SK-N-SH (cell line): Measurements from ENCODE around the gene CCDC30.

Experiments used
- EP300 ChIP-seq, 2 experiments: IDR thresholded peaks; 2 replicates each; pipeline versions ENCODE4 v1.4.0 to v1.6.1; 2012; ENCODE audit warnings: borderline replicate concordance in 1 of 2, low read depth in 1 of 2, low read length in 1 of 2
- FOXM1 ChIP-seq: IDR thresholded peaks from 2 replicates; pipeline ENCODE4 v1.4.0; 2012; ENCODE audit warnings: low read depth, mild to moderate bottlenecking
- JUND ChIP-seq: IDR thresholded peaks from 2 replicates; pipeline ENCODE4 v1.4.0; 2012
- POLR2AphosphoS5 ChIP-seq: IDR thresholded peaks from 2 replicates; pipeline ENCODE4 v1.6.1; 2012; ENCODE audit warnings: low read depth, low read length
- TCF12 ChIP-seq: IDR thresholded peaks from 2 replicates; pipeline ENCODE4 v1.4.0; 2012
- TF ChIP-seq, protein P1 (sequence below): IDR thresholded peaks from 2 replicates; pipeline ENCODE4 v1.6.1; 2012; ENCODE audit warnings: mild to moderate bottlenecking, low read depth, low read length, moderate library complexity
- TF ChIP-seq, protein P2 (sequence below): fragments of 150-350 bp; IDR thresholded peaks from 2 replicates; pipeline ENCODE4 v1.6.1; 2017; ENCODE audit warnings: antibody characterized with exemption, low read length, low read depth, borderline replicate concordance
- TF ChIP-seq, protein P3 (sequence below): fragments of 200-600 bp; sonication (generic); IDR thresholded peaks from 2 replicates; pipeline ENCODE4 v1.6.1; 2017; ENCODE audit warnings: antibody characterized with exemption, mild to moderate bottlenecking, moderate library complexity
- TF ChIP-seq, protein P4 (sequence below): IDR thresholded peaks from 2 replicates; pipeline ENCODE4; 2012

DNA sequence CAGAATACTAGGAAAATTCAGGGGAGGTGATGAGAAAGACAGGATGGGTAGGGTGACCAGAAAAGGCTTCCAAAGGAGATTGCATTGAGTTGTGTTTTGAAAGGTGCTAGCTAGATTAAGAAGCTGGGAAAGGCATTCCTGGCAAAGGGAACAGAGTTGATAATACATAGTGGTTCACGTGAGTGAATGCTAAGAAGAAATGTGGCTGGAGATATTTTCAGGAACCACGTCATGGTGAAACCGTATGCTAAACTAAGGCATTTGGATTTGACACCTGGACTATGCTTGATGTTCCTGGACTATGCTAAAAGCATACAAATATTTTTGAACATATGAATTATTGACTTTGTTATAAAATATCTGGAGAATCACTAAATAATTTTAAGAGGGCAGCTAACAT lies 14.7 kb downstream of the CCDC30 start:
- TF ChIP-seq POLR2AphosphoS5 = no peak
- TF ChIP-seq, protein P1, sequence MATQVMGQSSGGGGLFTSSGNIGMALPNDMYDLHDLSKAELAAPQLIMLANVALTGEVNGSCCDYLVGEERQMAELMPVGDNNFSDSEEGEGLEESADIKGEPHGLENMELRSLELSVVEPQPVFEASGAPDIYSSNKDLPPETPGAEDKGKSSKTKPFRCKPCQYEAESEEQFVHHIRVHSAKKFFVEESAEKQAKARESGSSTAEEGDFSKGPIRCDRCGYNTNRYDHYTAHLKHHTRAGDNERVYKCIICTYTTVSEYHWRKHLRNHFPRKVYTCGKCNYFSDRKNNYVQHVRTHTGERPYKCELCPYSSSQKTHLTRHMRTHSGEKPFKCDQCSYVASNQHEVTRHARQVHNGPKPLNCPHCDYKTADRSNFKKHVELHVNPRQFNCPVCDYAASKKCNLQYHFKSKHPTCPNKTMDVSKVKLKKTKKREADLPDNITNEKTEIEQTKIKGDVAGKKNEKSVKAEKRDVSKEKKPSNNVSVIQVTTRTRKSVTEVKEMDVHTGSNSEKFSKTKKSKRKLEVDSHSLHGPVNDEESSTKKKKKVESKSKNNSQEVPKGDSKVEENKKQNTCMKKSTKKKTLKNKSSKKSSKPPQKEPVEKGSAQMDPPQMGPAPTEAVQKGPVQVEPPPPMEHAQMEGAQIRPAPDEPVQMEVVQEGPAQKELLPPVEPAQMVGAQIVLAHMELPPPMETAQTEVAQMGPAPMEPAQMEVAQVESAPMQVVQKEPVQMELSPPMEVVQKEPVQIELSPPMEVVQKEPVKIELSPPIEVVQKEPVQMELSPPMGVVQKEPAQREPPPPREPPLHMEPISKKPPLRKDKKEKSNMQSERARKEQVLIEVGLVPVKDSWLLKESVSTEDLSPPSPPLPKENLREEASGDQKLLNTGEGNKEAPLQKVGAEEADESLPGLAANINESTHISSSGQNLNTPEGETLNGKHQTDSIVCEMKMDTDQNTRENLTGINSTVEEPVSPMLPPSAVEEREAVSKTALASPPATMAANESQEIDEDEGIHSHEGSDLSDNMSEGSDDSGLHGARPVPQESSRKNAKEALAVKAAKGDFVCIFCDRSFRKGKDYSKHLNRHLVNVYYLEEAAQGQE = no peak
- TF ChIP-seq TCF12 = no peak
- no peak for TF ChIP-seq JUND
- TF ChIP-seq, protein P2, sequence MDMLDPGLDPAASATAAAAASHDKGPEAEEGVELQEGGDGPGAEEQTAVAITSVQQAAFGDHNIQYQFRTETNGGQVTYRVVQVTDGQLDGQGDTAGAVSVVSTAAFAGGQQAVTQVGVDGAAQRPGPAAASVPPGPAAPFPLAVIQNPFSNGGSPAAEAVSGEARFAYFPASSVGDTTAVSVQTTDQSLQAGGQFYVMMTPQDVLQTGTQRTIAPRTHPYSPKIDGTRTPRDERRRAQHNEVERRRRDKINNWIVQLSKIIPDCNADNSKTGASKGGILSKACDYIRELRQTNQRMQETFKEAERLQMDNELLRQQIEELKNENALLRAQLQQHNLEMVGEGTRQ = no peak
- TF ChIP-seq, protein P3, sequence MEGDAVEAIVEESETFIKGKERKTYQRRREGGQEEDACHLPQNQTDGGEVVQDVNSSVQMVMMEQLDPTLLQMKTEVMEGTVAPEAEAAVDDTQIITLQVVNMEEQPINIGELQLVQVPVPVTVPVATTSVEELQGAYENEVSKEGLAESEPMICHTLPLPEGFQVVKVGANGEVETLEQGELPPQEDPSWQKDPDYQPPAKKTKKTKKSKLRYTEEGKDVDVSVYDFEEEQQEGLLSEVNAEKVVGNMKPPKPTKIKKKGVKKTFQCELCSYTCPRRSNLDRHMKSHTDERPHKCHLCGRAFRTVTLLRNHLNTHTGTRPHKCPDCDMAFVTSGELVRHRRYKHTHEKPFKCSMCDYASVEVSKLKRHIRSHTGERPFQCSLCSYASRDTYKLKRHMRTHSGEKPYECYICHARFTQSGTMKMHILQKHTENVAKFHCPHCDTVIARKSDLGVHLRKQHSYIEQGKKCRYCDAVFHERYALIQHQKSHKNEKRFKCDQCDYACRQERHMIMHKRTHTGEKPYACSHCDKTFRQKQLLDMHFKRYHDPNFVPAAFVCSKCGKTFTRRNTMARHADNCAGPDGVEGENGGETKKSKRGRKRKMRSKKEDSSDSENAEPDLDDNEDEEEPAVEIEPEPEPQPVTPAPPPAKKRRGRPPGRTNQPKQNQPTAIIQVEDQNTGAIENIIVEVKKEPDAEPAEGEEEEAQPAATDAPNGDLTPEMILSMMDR = no peak
- TF ChIP-seq FOXM1 = no peak
- no peak for TF ChIP-seq EP300 (IDR thresholded peaks at IDR 0.05; ENCODE audit: borderline replicate concordance in 1 of 2, low read depth in 1 of 2, low read length in 1 of 2)
- TF ChIP-seq, protein P4, sequence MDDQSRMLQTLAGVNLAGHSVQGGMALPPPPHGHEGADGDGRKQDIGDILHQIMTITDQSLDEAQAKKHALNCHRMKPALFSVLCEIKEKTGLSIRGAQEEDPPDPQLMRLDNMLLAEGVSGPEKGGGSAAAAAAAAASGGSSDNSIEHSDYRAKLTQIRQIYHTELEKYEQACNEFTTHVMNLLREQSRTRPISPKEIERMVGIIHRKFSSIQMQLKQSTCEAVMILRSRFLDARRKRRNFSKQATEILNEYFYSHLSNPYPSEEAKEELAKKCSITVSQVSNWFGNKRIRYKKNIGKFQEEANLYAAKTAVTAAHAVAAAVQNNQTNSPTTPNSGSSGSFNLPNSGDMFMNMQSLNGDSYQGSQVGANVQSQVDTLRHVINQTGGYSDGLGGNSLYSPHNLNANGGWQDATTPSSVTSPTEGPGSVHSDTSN = no peak
